BJ (cell line): ENCODE measurements around the gene ARHGAP26. TPM values are rescaled to one million over a fixed set of nuclear protein-coding genes. Genes with fewer than 3 reads are reported as not detected.
"Not testable (repeated sequence)": the region's sequence is repeated elsewhere in the genome, so short reads cannot be mapped to it uniquely, and the experiment has no call there.

Experiments used
- CTCF ChIA-PET: fragments of 350-600 bp; formaldehyde crosslinking; extraction: SDS; loops from one replicate; lab custom pipeline; 2021; ENCODE audit warnings: antibody characterized with exemption, inconsistent platforms; lab: Yijun Ruan, JAX
- POLR2A ChIA-PET: fragments of 300-600 bp; sonication (Branson Sonifier 250); formaldehyde crosslinking; extraction: SDS; loops from one replicate; lab custom pipeline; 2021; ENCODE audit warnings: antibody characterized with exemption; lab: Charles Lee
- DNase-seq: peaks from one replicate; pipeline ENCODE4 v3.0.0-alpha.2; 2011; ENCODE audit warnings: low read depth
- H3K27me3 ChIP-seq: 2 replicates; pipeline ENCODE4 v1.6.0; 2011; ENCODE audit warnings: low read length; ENCODE audit not compliant: control insufficient read depth, insufficient read depth
- H3K36me3 ChIP-seq: 2 replicates; pipeline ENCODE4 v1.5.1; 2011; ENCODE audit warnings: low read length; ENCODE audit not compliant: control insufficient read depth, insufficient read depth
- H3K4me3 ChIP-seq: 2 replicates; pipeline ENCODE4 v1.5.1; 2011; ENCODE audit warnings: low read depth, mild to moderate bottlenecking, control low read depth, low read length
- CTCF ChIP-seq: IDR thresholded peaks from 2 replicates; pipeline ENCODE4 v1.5.1; 2011; ENCODE audit warnings: low read depth, mild to moderate bottlenecking, control low read depth, inconsistent platforms, low read length, moderate library complexity; ENCODE audit not compliant: insufficient read depth
- polyA plus RNA-seq: library from polyadenylated mRNA; depleted of rRNA; stranded (reverse); fragments of >200 nt; gene quantifications from 2 replicates; pipeline ENCODE4 v1.2.3, GENCODE V29; 2011

ARHGAP26 gene
- polyA plus RNA-seq, 1 experiment, result 4.8 TPM

- no peak for TF ChIP-seq CTCF
- no peak for DNase-seq
- ChIA-PET CTCF (no interaction called here), POLR2A (interaction anchor here (0.6 kb wide), 1 partner anchor 1957 kb away, joined by 3 read pairs; no protein-coding TSS in a partner anchor)
- no peak overlapping the region for H3K4me3 ChIP-seq
- H3K27me3 ChIP-seq, result no peaks in the 10 kb centered on the region
- no peaks in the 10 kb centered on the region for H3K36me3 ChIP-seq
Measured at GRCh38 chr5:142946547-142947426, 176.6 kb downstream of the ARHGAP26 start.

GRCh38 chr5:142947427-142947709, 177.2 kb downstream of the ARHGAP26 start:
- no peaks in the 10 kb centered on the region for H3K27me3 ChIP-seq
- CTCF ChIA-PET, result no interaction called here

GRCh38 chr5:142952229-142952628, 182.1 kb downstream of the ARHGAP26 start:
- no peak overlapping the region for H3K4me3 ChIP-seq
- no peak for TF ChIP-seq CTCF
- H3K27me3 ChIP-seq, result no peaks in the 10 kb centered on the region
- no peak for DNase-seq
- no peaks in the 10 kb centered on the region for H3K36me3 ChIP-seq
- CTCF ChIA-PET, result interaction anchor here (1.4 to 2.0 kb wide), 2 partner anchors 13 to 16 kb away, joined by 3 to 5 read pairs; no protein-coding TSS in a partner anchor
- POLR2A ChIA-PET, result no interaction called here

More at GRCh38 chr5:142947427-142947709, 177.2 kb downstream of the ARHGAP26 start:
- Histone ChIP-seq H3K4me3 (no peak overlapping the region), H3K36me3 (no peaks in the 10 kb centered on the region)
- POLR2A ChIA-PET, result no interaction called here
- TF ChIP-seq CTCF, result no peak
- no peak for DNase-seq

GRCh38 chr5:142952871-142953270, 182.7 kb downstream of the ARHGAP26 start:
- H3K4me3 ChIP-seq, DNase-seq, POLR2A ChIA-PET, H3K27me3 ChIP-seq, H3K36me3 ChIP-seq: not testable (repeated sequence)
- CTCF ChIA-PET, result interaction anchor here (1.4 to 2.0 kb wide), 2 partner anchors 13 to 15 kb away, joined by 3 to 5 read pairs; no protein-coding TSS in a partner anchor

- TF ChIP-seq CTCF, result no peak
- no peaks in the 10 kb centered on the region for H3K27me3 ChIP-seq
- CTCF ChIA-PET, result no interaction called here
- DNase-seq, result no peak
- POLR2A ChIA-PET, result no interaction called here
- H3K4me3 ChIP-seq, result no peak overlapping the region
- no peaks in the 10 kb centered on the region for H3K36me3 ChIP-seq
Measured at GRCh38 chr5:142954455-142954854, 184.3 kb downstream of the ARHGAP26 start.
